Dendritic cell treated with granulocyte-macrophage colony-stimulating factor and Interleukin-4, amounts not matched to agents 40 ng/mL and 50 ng/mL, for 4 days (primary cell): ENCODE data around the gene EML6.
"Not testable (repeated sequence)": the region's sequence is repeated elsewhere in the genome, so short reads cannot be mapped to it uniquely, and the experiment has no call there.

ENCODE experiments used
- H3K27ac Mint-ChIP-seq: one replicate; pipeline ENCODE4 v1.8.0; 2022; ENCODE audit warnings: mild to moderate bottlenecking, mixed read lengths
- H3K27me3 Mint-ChIP-seq: one replicate; pipeline ENCODE4 v1.8.0; 2022; ENCODE audit warnings: mild to moderate bottlenecking, mixed read lengths
- H3K36me3 Mint-ChIP-seq: one replicate; pipeline ENCODE4 v1.8.0; 2022; ENCODE audit warnings: low read depth, mixed read lengths
- H3K4me1 Mint-ChIP-seq: one replicate; pipeline ENCODE4 v1.8.0; 2022; ENCODE audit warnings: low read depth, mixed read lengths
- H3K4me3 Mint-ChIP-seq: one replicate; pipeline ENCODE4 v1.8.0; 2022; ENCODE audit warnings: mild to moderate bottlenecking, moderate library complexity, mixed read lengths
- H3K9me3 Mint-ChIP-seq: one replicate; pipeline ENCODE4 v1.8.0; 2022; ENCODE audit warnings: mixed read lengths
- intact Hi-C: fragments of 100-400 bp; cut with micrococcal nuclease; formaldehyde crosslinking; loops from one replicate; pipeline ENCODE4 v1.15.0; 2022

EML6 gene

DNA sequence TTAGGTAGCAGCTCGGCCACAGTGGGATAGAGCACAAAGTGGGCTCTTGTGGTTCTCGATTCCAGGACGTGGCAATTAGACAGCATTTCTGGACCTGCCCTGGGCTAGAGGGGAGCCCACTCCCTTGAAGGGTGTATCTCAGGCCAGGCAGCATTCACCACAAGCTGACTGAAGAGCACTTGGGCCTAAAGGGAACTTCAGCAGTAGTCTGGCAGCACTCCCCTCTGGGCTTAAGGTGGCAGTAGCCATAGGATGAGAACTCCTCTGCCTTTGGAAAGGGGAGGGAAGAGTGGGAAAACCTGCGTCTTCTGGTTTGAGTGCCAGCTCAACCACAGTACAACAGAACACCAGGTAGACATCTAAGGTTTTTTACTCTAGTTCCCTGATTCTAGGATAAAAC is 28.1 kb upstream of the EML6 start:
- H3K36me3 Mint-ChIP-seq: no peaks in the 10 kb centered on the region
- no peak overlapping the region for H3K27ac Mint-ChIP-seq
- peaks cover 5% of the 10 kb centered on the region for H3K27me3 Mint-ChIP-seq
- no peaks in the 10 kb centered on the region for H3K9me3 Mint-ChIP-seq
- H3K4me1 Mint-ChIP-seq: no peaks in the 10 kb centered on the region
- H3K4me3 Mint-ChIP-seq: no peak overlapping the region
- intact Hi-C loops: no loop called here

- peaks cover 8% of the 10 kb centered on the region for H3K27me3 Mint-ChIP-seq
- H3K36me3 Mint-ChIP-seq: no peaks in the 10 kb centered on the region
- H3K4me1 Mint-ChIP-seq: no peaks in the 10 kb centered on the region
- H3K27ac Mint-ChIP-seq: no peak overlapping the region
- no peaks in the 10 kb centered on the region for H3K9me3 Mint-ChIP-seq
- intact Hi-C loops: no loop called here
- H3K4me3 Mint-ChIP-seq: no peak overlapping the region
Measured at GRCh38 chr2:54697934-54698333, 25.5 kb upstream of the EML6 start.

GRCh38 chr2:54698926-54699325 is 24.5 kb upstream of the EML6 start:
- H3K27ac Mint-ChIP-seq, H3K9me3 Mint-ChIP-seq, intact Hi-C loops, H3K36me3 Mint-ChIP-seq, H3K4me1 Mint-ChIP-seq, H3K4me3 Mint-ChIP-seq, H3K27me3 Mint-ChIP-seq: not testable (repeated sequence)

DNA sequence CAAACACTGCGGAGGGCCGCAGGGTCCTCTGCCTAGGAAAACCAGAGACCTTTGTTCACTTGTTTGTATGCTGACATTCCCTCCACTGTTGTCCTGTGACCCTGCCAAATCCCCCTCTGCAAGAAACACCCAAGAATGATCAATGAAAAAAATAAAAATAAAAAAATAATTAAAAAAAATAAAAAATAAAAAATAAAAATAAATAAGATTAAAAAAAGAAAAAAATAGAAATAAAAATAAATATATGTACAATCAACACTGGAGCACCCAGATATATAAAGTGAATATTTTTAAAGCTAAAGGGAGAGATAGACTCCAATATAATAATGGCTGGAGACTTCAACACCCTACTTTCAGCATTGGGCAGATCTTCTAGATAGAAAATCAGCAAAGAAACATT is 23.8 kb upstream of the EML6 start:
- Mint-ChIP-seq H3K27me3 (peaks cover 8% of the 10 kb centered on the region), H3K36me3 (no peaks in the 10 kb centered on the region), H3K4me1 (no peaks in the 10 kb centered on the region), H3K9me3 (no peaks in the 10 kb centered on the region), H3K4me3 (no peak overlapping the region), H3K27ac (no peak overlapping the region)
- intact Hi-C loops: no loop called here

- Mint-ChIP-seq H3K9me3 (no peaks in the 10 kb centered on the region), H3K27ac (no peak overlapping the region), H3K4me1 (no peaks in the 10 kb centered on the region), H3K36me3 (no peaks in the 10 kb centered on the region), H3K27me3 (peaks cover 8% of the 10 kb centered on the region), H3K4me3 (no peak overlapping the region)
- intact Hi-C loops: no loop called here
Measured at GRCh38 chr2:54701029-54701428, 22.4 kb upstream of the EML6 start.

- Mint-ChIP-seq H3K4me3 (no peak overlapping the region), H3K27me3 (peaks cover 25% of the 10 kb centered on the region), H3K27ac (no peak overlapping the region), H3K4me1 (peaks cover 9% of the 10 kb centered on the region), H3K9me3 (no peaks in the 10 kb centered on the region), H3K36me3 (no peaks in the 10 kb centered on the region)
- intact Hi-C loops: loop anchor here (1.0 to 2.0 kb wide), 2 partner anchors 39 to 182 kb away; no protein-coding TSS in a partner anchor
Measured at GRCh38 chr2:54704238-54704637, 19.2 kb upstream of the EML6 start.

GRCh38 chr2:54704688-54705605 is 18.5 kb upstream of the EML6 start:
- Mint-ChIP-seq H3K9me3 (no peaks in the 10 kb centered on the region), H3K36me3 (no peaks in the 10 kb centered on the region), H3K4me3 (no peak overlapping the region), H3K27me3 (peaks cover 32% of the 10 kb centered on the region), H3K4me1 (peaks cover 15% of the 10 kb centered on the region), H3K27ac (no peak overlapping the region)
- intact Hi-C loops: loop anchor here (1.0 to 5.0 kb wide), 5 partner anchors 40 to 598 kb away; no protein-coding TSS in a partner anchor

- H3K27ac Mint-ChIP-seq: no peak overlapping the region
- H3K36me3 Mint-ChIP-seq: no peaks in the 10 kb centered on the region
- intact Hi-C loops: loop anchor here (5.0 kb wide), 2 partner anchors 131 to 599 kb away; no protein-coding TSS in a partner anchor
- H3K27me3 Mint-ChIP-seq: peaks cover 36% of the 10 kb centered on the region
- peaks cover 15% of the 10 kb centered on the region for H3K4me1 Mint-ChIP-seq
- no peak overlapping the region for H3K4me3 Mint-ChIP-seq
- H3K9me3 Mint-ChIP-seq: no peaks in the 10 kb centered on the region
Measured at GRCh38 chr2:54706622-54707021, 16.8 kb upstream of the EML6 start.

GRCh38 chr2:54708584-54709335 is 14.7 kb upstream of the EML6 start:
- intact Hi-C loops: loop anchor here (5.0 kb wide), 2 partner anchors 129 to 601 kb away; no protein-coding TSS in a partner anchor
- no peaks in the 10 kb centered on the region for H3K36me3 Mint-ChIP-seq
- peak overlapping the region; percentile 76 for H3K4me3 Mint-ChIP-seq
- no peaks in the 10 kb centered on the region for H3K9me3 Mint-ChIP-seq
- H3K27ac Mint-ChIP-seq: peak overlapping the region; percentile 61
- peaks cover 34% of the 10 kb centered on the region for H3K27me3 Mint-ChIP-seq
- peaks cover 15% of the 10 kb centered on the region for H3K4me1 Mint-ChIP-seq

DNA sequence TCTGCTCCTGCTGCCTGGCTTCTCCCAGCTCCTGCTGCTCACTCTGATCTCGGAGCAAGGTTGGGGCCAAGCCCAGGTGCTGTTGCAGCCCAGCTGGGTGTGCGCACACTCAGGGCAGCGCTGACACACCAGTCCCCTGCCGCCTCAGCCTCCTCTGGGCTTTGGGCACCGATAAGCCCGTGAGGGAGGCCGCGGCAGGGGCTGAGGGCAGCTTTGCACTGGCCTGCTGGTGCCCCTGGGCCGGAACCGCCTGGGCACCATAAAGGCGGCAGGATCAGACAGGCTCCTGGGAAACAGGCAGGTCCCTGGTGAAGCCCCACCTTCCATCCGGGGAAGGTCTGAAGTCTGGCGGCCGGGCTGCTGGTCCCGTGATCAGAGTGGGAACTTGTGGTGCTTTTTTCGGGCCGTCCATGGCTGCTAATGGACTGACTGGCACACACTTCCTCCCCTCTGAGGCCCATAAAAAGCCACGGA is 14.1 kb upstream of the EML6 start:
- peaks cover 34% of the 10 kb centered on the region for H3K27me3 Mint-ChIP-seq
- H3K9me3 Mint-ChIP-seq: no peaks in the 10 kb centered on the region
- peak overlapping the region; percentile 76 for H3K4me3 Mint-ChIP-seq
- H3K27ac Mint-ChIP-seq: peak overlapping the region; percentile 61
- H3K4me1 Mint-ChIP-seq: peaks cover 15% of the 10 kb centered on the region
- intact Hi-C loops: loop anchor here (5.0 kb wide), 2 partner anchors 128 to 602 kb away; no protein-coding TSS in a partner anchor
- H3K36me3 Mint-ChIP-seq: no peaks in the 10 kb centered on the region

DNA sequence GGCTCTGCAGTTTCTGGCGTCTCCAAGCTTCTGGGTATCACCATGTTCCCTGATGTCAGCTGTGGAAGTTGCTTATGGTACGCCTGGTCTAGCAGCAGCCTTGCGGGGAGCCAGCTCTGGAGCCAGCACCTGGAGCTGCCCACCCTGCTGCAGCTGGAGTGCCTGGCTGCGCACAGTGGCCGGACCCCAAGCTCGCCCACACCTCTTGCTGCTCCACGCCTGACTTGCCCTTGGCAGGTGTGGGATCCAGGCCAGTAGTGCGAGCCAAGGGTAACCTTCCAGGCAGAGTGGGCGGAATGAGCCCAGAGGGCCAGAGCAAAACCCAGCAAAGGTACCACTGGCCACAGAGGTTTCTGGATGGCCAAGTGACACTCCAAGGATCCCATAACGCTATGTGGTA is 13.2 kb upstream of the EML6 start:
- intact Hi-C loops: no loop called here
- Mint-ChIP-seq H3K27me3 (peaks cover 34% of the 10 kb centered on the region), H3K4me1 (peaks cover 15% of the 10 kb centered on the region), H3K27ac (no peak overlapping the region), H3K4me3 (no peak overlapping the region), H3K9me3 (no peaks in the 10 kb centered on the region), H3K36me3 (no peaks in the 10 kb centered on the region)

- peaks cover 15% of the 10 kb centered on the region for H3K4me1 Mint-ChIP-seq
- H3K27me3 Mint-ChIP-seq: peaks cover 32% of the 10 kb centered on the region
- intact Hi-C loops: no loop called here
- H3K4me3 Mint-ChIP-seq: no peak overlapping the region
- H3K36me3 Mint-ChIP-seq: no peaks in the 10 kb centered on the region
- H3K9me3 Mint-ChIP-seq: no peaks in the 10 kb centered on the region
- H3K27ac Mint-ChIP-seq: no peak overlapping the region
Measured at GRCh38 chr2:54712516-54712915, 10.9 kb upstream of the EML6 start.

DNA sequence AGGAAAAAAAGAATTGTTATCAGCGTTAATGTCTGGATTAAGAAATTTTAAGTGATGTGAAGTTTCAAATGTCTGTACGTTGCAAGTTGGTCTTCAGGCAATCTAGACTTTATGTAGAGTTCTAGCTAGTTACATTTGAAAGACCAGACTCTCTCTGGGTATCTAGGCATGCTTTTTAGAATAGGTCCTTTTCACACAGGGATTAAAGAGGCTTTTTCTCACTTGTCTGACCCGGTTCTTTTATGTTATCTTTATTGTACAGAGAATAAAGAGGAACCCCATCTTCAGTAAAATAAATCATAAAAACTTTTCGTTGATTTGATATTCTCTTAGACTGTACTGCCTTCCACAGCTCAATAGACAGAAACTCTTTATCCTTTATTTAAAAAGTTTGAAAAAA is 8.5 kb upstream of the EML6 start:
- Mint-ChIP-seq H3K4me3 (no peak overlapping the region), H3K27me3 (peaks cover 26% of the 10 kb centered on the region), H3K36me3 (no peaks in the 10 kb centered on the region), H3K4me1 (no peaks in the 10 kb centered on the region), H3K9me3 (no peaks in the 10 kb centered on the region), H3K27ac (no peak overlapping the region)
- intact Hi-C loops: no loop called here

- intact Hi-C loops: no loop called here
- H3K27me3 Mint-ChIP-seq: peaks cover 26% of the 10 kb centered on the region
- H3K9me3 Mint-ChIP-seq: no peaks in the 10 kb centered on the region
- H3K27ac Mint-ChIP-seq: no peak overlapping the region
- H3K4me1 Mint-ChIP-seq: no peaks in the 10 kb centered on the region
- H3K4me3 Mint-ChIP-seq: no peak overlapping the region
- H3K36me3 Mint-ChIP-seq: no peaks in the 10 kb centered on the region
Measured at GRCh38 chr2:54716375-54716774, 7.1 kb upstream of the EML6 start.
